Germinal center (tissue), 1 donor: ENCODE data around the gene ATP13A5.

Source experiments
- DNase-seq: peaks from one replicate; pipeline ENCODE4 v3.0.0; 2012; ENCODE audit warnings: mixed read lengths, low spot score

Gene ATP13A5

GRCh38 chr3:193345431-193345830, 33.1 kb downstream of the ATP13A5 start:
- DNase-seq = no peak

DNA sequence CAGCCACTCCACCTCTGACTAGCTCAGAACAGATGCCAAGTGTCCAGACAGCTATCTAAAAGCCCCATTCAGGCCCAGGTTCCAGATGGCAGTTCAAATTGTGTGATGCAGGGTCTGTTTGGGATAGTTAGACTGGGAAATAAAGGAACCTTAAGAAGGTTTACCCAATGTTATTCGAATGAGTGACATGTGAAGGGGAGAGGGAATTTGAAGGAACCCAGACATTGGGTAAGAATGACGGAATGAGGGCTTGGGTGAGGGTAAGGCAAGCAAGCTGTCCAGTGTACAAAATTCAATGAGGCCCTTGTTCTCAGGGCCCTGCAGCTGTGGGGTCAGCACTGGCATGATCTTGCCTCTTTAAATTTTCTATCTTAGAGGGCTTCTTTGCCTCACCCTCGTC, 34.1 kb downstream of the ATP13A5 start:
- DNase-seq = no peak

DNA sequence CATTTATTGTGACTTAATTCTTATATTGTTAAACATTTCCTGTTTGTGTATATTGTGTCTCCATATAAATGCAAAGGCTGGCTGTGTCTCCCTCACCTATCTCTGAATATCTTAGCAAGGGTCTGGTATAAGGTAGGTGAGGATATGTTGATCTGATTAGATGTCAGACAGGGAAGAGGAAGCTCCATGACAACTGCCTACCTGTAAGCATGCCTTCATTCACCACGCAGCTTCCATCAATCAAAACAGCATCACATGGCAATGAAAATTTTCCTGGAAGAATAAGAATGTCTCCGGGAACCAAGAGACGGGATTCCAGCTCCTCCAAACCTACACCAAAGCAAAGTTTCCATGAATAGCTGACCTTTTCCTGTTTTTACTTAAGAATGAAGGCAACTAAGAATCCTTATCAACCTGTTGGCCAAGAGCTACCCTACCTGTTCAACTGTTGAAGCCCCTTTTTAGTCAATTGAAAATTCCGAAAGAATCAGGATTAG, 34.8 kb downstream of the ATP13A5 start:
- DNase-seq = no peak

DNA sequence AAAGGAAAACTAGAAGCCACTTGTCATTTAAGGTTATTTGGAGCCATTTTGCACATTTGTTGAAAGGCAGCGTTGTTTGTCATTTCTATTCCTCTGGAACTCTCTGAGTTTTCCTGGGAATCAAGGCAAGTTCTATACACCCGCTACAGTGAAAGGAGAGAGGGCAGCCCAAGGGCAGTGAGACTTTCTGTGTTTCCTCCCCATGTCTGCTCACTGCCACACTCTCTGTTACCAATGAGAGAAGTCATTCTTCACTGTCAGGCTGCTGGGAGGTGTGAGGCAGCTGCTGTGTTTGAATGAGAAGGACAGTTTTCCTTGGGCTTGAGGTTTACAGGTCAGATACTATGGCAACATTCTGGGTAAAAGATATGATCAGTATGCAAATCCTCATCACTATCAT, 36.0 kb downstream of the ATP13A5 start:
- no peak for DNase-seq

DNA sequence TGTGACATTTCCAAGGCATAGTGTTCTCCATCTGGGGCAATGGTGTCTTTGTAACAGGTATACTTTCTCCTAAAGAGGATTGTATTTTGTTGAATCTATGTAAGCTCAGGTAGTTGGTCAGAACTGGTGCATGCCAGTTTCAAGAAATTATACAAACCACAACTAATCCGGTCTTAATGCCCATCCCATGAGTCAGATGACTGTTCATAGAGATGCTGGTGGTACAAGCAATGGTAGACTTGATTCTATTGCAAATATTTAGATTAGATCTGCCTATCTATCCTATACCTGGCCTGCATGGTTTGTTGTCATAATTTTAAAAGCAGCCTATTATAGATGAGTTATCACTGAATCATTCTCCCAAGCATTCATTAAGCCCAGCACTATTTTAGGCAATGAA, 43.5 kb downstream of the ATP13A5 start:
- DNase-seq = no peak

DNA sequence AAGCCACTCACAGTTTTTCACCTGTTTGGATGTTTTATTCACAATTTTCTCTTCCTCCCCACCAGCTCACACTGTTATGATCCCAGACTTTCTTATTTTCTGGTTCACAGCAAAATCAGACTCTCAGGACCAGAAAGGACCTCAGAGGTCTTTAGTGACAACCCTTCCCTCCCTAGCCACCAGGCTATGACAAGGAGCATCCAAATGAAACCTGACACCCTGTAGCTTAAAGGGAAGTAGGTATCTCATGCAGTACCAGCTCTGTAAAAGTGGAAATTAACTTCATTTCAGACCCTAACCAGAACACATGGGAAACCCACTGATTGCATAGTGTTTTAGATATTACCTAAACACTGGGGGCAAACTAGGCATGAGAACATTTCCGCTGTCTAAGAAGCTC, 45.3 kb downstream of the ATP13A5 start:
- no peak for DNase-seq

DNA sequence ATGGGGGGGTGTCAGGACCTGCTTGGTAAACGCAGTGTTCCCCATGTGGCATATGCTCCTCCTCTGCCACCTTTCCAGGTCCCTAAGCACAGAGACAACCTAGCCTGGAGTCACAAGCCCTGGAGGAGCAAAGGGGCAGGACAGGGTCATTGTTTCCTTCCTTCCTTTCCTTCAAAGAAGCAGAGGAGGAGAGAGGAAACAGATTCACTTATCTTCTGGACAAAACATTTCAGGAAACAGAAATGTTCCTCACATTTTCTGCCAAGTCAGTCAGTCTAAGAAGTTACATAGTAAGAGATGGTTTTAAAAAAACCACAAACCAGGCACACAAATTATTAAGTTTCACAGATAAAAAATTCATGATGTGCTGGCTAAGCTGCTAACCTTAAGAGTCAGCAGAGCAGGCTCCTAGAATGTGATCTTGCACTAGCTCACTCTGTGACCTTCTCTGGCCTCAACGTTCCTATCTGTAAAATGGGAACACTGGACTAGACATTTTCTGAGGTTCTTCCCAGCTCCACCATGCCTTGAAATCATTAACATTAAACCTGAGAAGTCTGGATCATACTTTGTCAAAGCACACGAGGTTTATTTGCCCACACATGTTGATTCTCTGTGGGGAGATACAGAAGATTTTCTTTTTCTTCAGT, 47.9 kb downstream of the ATP13A5 start:
- DNase-seq = no peak

GRCh38 chr3:193317682-193318300, 60.8 kb downstream of the ATP13A5 start:
- no peak for DNase-seq

GRCh38 chr3:193314161-193314560, 64.4 kb downstream of the ATP13A5 start:
- DNase-seq = no peak

DNA sequence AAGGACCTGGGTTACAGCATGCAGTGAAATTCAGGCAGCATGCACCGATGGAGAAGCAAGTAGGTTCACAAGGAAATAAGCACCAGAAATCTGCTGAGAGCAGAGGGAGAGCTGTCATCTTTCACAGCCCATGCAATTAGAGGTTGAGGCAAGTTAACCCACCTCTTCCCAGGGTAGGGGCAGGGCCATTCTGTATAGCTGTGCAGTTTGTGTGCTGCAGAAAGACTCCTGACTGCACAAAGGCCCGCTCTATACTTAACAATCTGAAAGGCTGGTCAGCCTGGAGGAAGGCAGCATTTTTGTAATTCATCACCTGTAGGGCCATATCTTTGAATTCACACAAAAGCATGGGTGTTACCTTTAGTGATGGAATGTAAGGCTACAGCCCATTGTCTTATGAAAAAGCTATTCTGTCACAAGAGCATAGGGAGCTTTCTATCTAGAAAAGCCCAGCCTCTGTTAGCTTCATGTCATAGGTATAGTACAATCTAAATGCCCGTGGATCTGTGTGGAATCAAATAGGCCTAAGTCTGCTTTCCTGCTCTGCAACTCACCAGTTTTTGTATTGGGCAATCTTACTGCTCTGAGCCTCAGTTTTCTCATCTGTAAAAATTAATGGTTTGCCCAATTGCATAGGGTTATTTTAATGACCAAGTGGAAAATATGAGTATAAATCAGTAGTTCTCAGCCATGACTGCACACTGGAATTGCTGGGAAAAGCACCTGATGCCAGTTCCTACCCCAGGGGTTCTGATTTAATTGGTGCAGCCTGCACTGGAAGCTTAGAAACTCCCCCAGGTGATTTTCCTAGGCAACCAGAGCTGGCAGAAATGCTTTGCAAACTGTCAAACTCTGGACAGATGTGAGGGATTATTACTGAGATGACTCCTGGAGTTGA, 65.2 kb downstream of the ATP13A5 start:
- DNase-seq = no peak

- DNase-seq = no peak
Measured at GRCh38 chr3:193310914-193311723, 67.4 kb downstream of the ATP13A5 start.

DNA sequence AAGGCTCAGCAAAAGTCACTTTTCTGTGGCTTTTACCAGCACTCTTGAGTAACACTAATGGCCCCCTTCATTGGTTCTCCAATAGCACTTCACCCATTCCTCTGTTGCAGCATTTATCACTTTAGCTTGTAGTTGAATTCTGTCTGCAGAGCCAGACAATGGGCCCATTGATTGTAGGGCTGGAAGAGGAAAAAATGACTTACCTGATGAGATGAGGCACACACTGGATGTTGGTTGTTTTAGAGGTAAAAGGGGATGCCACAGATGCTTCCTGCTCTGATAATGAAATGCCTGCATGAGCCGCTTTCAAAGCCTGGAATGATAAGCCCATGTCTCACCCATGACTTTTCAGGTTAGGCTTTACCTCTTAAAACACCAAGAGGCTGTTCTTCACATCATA, 73.2 kb downstream of the ATP13A5 start:
- DNase-seq = no peak

GRCh38 chr3:193301433-193301832, 77.1 kb downstream of the ATP13A5 start:
- no peak for DNase-seq

DNA sequence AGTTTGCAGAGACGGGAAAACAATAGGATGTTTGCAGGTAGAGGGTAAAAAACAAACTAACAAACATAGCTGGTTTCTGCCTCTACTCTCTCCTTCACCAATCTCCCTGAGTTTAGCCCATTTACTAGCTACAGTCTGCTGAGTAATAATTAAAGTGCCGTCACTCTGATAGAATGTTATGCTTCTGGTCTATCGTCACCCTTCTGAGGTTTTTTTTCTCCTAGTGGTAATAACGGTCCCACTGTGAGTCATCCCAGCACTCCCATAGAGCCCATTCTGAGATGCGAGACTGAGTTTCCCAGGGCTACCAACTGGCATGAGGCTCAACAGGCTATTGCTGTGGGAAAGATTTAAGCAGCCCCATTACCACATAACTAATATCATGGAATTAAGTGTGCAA, 81.1 kb downstream of the ATP13A5 start:
- DNase-seq = no peak

GRCh38 chr3:193295985-193296384, 82.6 kb downstream of the ATP13A5 start:
- DNase-seq = no peak

DNA sequence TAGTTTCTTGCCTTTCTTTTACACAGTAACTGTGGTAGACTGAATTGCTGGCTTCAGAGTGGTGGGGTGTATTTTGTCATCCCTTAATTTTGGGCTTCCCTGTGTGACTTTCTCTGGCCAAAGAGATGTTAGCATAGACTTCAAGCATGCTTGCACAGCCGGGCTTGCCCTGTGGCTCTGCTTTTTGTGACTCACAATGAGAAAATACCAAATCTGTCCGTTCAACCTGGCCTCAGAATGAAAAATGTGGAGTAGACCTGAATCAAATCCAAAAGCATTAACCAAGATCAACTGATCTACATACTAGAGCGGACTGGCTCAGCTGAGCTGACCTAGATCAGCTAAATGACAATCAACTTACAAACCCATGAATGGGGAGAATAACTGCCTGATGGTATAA, 86.2 kb downstream of the ATP13A5 start:
- no peak for DNase-seq

- DNase-seq = no peak
Measured at GRCh38 chr3:193271101-193271840, 107.3 kb downstream of the ATP13A5 start.

- DNase-seq = no peak
Measured at GRCh38 chr3:193270451-193270850, 108.1 kb downstream of the ATP13A5 start.

DNA sequence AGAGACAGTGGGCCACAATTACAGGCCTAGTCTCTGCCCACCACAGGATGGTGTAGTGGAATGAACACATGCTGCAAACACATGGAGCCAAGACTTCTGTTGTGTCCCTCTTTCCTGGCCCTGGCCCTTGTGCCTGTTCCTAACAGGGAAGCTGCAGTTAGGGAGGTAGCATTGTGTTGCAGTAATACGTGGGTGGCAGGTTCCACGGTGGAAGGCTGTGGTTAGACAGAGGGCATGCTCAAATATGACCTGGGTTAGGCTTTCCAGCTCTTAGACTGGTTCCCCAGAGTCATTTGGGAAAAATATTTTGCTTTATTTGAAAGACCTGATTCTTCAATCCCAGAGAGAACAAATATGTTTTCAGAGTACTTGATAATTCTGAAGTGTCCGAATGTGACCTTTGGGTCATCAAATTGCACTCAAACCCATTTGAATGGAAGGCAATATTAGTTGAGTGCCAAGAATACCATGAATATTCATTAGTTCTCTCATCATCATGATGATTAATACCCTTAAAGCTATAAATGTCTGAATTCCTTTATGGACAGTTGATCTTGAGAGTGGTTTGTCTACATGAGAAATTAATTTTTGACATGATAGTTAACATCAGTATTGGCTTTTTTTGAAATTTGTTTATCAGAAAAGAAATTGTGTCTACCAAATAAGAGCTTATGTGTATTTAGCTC, 109.1 kb downstream of the ATP13A5 start:
- DNase-seq = no peak

DNA sequence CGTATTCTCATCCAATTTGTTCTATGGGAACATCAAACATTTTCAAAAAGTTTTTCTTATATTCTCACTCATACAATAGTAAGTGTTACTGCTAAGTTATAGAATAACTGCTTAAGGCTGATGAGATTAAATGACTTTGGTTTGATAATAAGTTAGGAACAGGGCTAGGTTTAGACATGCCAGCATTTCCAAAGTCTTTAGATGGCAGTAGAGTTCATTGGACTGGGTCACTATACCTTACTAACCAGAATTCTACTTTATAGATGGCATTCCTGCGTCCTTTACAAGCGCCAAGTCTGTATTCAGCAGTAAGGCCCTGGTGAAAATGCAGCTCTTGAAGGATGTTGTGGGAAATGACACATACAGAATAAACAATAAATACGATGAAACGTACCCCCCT, 115.8 kb downstream of the ATP13A5 start:
- DNase-seq = no peak

DNA sequence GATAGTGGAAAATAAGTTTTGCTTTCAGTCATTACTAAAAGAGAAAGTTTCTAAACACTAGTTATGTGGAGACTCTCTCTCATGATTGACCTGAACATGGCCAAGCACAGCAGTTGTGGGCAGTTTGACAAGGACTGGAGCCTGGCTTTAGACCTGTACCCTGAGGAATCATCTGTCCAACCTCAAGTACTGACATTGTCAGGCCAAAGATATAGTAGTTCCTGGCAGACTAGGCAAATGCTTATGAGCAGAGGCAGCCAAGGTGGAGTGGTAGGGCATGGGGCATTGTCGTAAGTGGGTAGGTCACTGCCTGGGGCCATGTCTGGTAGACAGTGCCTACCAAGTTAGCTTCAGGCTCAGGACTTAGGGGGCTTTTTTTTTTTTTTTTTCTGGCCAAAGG, 116.6 kb downstream of the ATP13A5 start:
- DNase-seq = no peak
